NCI-H510A treated with DMSO at 0.1 percent for 48 hours (cell line): Measurements from ENCODE around the gene ATP11A.

Source experiments
- DNase-seq: peaks from one replicate; lab custom pipeline; 2025; lab: John Stamatoyannopoulos, UW

Gene ATP11A

GRCh38 chr13:112907871-112908331, 218.1 kb downstream of the ATP11A start:
- DNase-seq, result no peak

GRCh38 chr13:112908342-112908741, 218.5 kb downstream of the ATP11A start:
- no peak for DNase-seq

- DNase-seq, result no peak
Observed at GRCh38 chr13:112910016-112910415, 220.2 kb downstream of the ATP11A start.

- DNase-seq, result no peak
Observed at GRCh38 chr13:112910616-112911280, 220.9 kb downstream of the ATP11A start.

GRCh38 chr13:112911285-112911701, 221.5 kb downstream of the ATP11A start:
- no peak for DNase-seq

- no peak for DNase-seq
Observed at GRCh38 chr13:112911883-112912282, 222.0 kb downstream of the ATP11A start.

- no peak for DNase-seq
Observed at GRCh38 chr13:112912726-112913440, 223.0 kb downstream of the ATP11A start.

- DNase-seq, result no peak
Observed at GRCh38 chr13:112916296-112916695, 226.5 kb downstream of the ATP11A start.

- DNase-seq, result no peak
Observed at GRCh38 chr13:112917056-112917664, 227.3 kb downstream of the ATP11A start.

GRCh38 chr13:112917737-112918136, 227.9 kb downstream of the ATP11A start:
- no peak for DNase-seq

- DNase-seq, result no peak
Observed at GRCh38 chr13:112918266-112918665, 228.4 kb downstream of the ATP11A start.

- no peak for DNase-seq
Observed at GRCh38 chr13:112918746-112919145, 228.9 kb downstream of the ATP11A start.

- no peak for DNase-seq
Observed at GRCh38 chr13:112923962-112924361, 234.1 kb downstream of the ATP11A start.

GRCh38 chr13:112924365-112924764, 234.5 kb downstream of the ATP11A start:
- no peak for DNase-seq

- DNase-seq, result no peak
Observed at GRCh38 chr13:112926003-112926402, 236.2 kb downstream of the ATP11A start.

- no peak for DNase-seq
Observed at GRCh38 chr13:112926993-112927392, 237.2 kb downstream of the ATP11A start.

GRCh38 chr13:112928020-112928971, 238.5 kb downstream of the ATP11A start:
- DNase-seq, result no peak

GRCh38 chr13:112928972-112929782, 239.3 kb downstream of the ATP11A start:
- peak; percentile 85 for DNase-seq

- no peak for DNase-seq
Observed at GRCh38 chr13:112929783-112930055, 239.9 kb downstream of the ATP11A start.

- no peak for DNase-seq
Observed at GRCh38 chr13:112930192-112930591, 240.4 kb downstream of the ATP11A start.
